Measurements from ENCODE around the gene TRIO. TPM values are rescaled to one million over a fixed set of nuclear protein-coding genes. Genes with fewer than 3 reads are reported as not detected.
A peak's percentile ranks its signal among the peaks of the same experiment; 100 is the strongest.

TRIO gene
- polyA plus RNA-seq, 1 donor (not counting 4 experiments of a cell fraction or from before 2014, with no cell fraction given): 57.2 TPM

DNA sequence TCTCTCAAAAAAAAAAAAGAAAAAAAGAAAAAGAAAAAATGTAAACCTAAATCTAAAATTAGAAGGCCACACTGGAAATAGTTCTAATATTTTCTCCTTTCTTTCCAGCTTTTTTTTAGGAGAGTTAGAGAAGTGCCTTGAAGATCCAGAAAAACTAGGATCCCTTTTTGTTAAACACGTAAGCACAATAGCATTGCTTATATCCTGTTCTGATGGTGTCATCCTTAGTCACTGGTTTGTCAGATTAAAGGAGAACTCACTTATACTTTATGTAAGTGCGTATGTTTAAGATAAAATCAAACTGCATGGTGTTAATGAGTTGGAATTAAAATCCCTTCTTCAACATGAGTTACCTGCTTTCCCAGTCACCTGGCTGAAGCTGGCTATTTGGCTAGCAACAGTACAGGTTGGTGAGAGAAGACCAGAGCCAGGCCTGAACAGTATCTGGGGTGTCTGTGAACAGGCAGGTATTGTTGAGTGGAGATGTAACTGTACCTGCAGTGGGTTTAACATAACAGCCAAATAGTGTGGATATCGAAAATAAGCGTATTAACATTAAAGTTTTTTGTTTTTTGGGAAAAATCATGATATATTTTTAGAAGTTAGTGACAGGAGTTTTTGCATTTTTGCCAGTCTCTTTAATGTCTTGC, 333.8 kb downstream of the TRIO start:
- H3K27ac ChIP-seq (ENCODE audit: control insufficient read depth, insufficient read depth, low read length): peak overlapping the region; percentile 57
- no peaks in the 10 kb centered on the region for H4K20me1 ChIP-seq (ENCODE audit: control insufficient read depth, extremely low read depth, insufficient read depth, low read length)
- FAIRE-seq (peak; percentile 9), DNase-seq (ENCODE audit: low read depth, low spot score) (peak; percentile 42)
- no peaks in the 10 kb centered on the region for H3K79me2 ChIP-seq (ENCODE audit: control insufficient read depth, insufficient read depth, low read length)
- no peaks in the 10 kb centered on the region for H3K9me3 ChIP-seq (ENCODE audit: control insufficient read depth, low read depth, low read length)
- dilution Hi-C loops (cut with MboI; ENCODE audit: extremely low pct_ligation_motif_present, low sequenced_read_pairs): no loop called here
- no peak overlapping the region for H3K4me3 ChIP-seq (ENCODE audit: control insufficient read depth in 2 of 3, extremely low read depth in 1 of 3, insufficient read depth in 2 of 3, low read depth in 1 of 3, low read length in 3 of 3)
- H3K4me1 ChIP-seq (ENCODE audit: control insufficient read depth, extremely low read depth, insufficient read depth, low read length): peaks cover 28% of the 10 kb centered on the region
- peak overlapping the region; percentile 1 for H3K9ac ChIP-seq (ENCODE audit: control insufficient read depth, extremely low read depth, insufficient read depth, low read length)
- H3K4me2 ChIP-seq (ENCODE audit: control insufficient read depth, extremely low read depth, insufficient read depth, low read depth, low read length): peak overlapping the region; percentile 45
- no peaks in the 10 kb centered on the region for H3K27me3 ChIP-seq (ENCODE audit: control insufficient read depth, extremely low read depth, insufficient read depth, low read length)
- TF ChIP-seq EZH2 (IDR thresholded peaks at IDR 0.05; ENCODE audit: low read length): no peak
- TF ChIP-seq, protein P1, sequence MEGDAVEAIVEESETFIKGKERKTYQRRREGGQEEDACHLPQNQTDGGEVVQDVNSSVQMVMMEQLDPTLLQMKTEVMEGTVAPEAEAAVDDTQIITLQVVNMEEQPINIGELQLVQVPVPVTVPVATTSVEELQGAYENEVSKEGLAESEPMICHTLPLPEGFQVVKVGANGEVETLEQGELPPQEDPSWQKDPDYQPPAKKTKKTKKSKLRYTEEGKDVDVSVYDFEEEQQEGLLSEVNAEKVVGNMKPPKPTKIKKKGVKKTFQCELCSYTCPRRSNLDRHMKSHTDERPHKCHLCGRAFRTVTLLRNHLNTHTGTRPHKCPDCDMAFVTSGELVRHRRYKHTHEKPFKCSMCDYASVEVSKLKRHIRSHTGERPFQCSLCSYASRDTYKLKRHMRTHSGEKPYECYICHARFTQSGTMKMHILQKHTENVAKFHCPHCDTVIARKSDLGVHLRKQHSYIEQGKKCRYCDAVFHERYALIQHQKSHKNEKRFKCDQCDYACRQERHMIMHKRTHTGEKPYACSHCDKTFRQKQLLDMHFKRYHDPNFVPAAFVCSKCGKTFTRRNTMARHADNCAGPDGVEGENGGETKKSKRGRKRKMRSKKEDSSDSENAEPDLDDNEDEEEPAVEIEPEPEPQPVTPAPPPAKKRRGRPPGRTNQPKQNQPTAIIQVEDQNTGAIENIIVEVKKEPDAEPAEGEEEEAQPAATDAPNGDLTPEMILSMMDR (optimal IDR thresholded peaks at IDR 0.05 in 1 of 3, IDR thresholded peaks at IDR 0.05 in 1 of 3, conservative IDR thresholded peaks at IDR 0.05 in 1 of 3; ENCODE audit: extremely low read depth in 1 of 3, insufficient read depth in 2 of 3, low read length in 3 of 3): no peak
- H3K36me3 ChIP-seq (ENCODE audit: control insufficient read depth in 2 of 2, extremely low read depth in 1 of 2, insufficient read depth in 2 of 2, low read length in 2 of 2): peaks cover 27 to 47% of the 10 kb centered on the region in 2 experiments
- H3K9me1 ChIP-seq (ENCODE audit: control insufficient read depth, extremely low read depth, insufficient read depth, low read length): no peaks in the 10 kb centered on the region
- H2AFZ ChIP-seq (ENCODE audit: control insufficient read depth, low read length): no peak overlapping the region

DNA sequence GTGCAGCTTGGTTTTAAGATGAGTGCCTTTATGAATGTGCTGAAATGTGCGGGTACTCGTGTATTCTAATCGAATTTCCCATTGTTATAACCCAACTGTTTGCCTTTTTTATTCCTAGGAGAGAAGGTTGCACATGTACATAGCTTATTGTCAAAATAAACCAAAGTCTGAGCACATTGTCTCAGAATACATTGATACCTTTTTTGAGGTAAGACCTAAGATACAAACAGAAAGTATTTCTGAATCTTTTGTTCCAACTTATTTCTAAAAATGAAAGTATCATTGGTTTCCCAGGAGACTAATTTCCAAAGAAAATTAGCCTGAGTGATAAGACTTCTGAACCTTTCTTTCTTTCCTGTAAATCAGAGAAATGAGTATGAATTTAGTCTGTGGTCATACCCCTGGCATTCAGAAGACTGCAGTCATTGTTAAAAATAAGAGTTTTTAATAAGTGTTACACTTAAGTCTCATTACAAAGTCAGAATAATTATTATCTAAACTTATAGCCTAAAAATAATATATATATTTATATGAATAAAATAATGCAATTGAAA, 336.1 kb downstream of the TRIO start:
- DNase-seq (ENCODE audit: low read depth, low spot score): no peak
- Histone ChIP-seq H3K4me3 (ENCODE audit: control insufficient read depth in 2 of 3, extremely low read depth in 1 of 3, insufficient read depth in 2 of 3, low read depth in 1 of 3, low read length in 3 of 3) (no peak overlapping the region), H3K4me2 (ENCODE audit: control insufficient read depth, extremely low read depth, insufficient read depth, low read depth, low read length) (no peak overlapping the region), H3K79me2 (ENCODE audit: control insufficient read depth, insufficient read depth, low read length) (no peaks in the 10 kb centered on the region), H3K9ac (ENCODE audit: control insufficient read depth, extremely low read depth, insufficient read depth, low read length) (no peak overlapping the region), H3K9me3 (ENCODE audit: control insufficient read depth, low read depth, low read length) (no peaks in the 10 kb centered on the region), H3K36me3 (ENCODE audit: control insufficient read depth in 2 of 2, extremely low read depth in 1 of 2, insufficient read depth in 2 of 2, low read length in 2 of 2) (peaks cover 34 to 52% of the 10 kb centered on the region in 2 experiments), H3K4me1 (ENCODE audit: control insufficient read depth, extremely low read depth, insufficient read depth, low read length) (peaks cover 28% of the 10 kb centered on the region), H3K9me1 (ENCODE audit: control insufficient read depth, extremely low read depth, insufficient read depth, low read length) (no peaks in the 10 kb centered on the region), H3K27me3 (ENCODE audit: control insufficient read depth, extremely low read depth, insufficient read depth, low read length) (no peaks in the 10 kb centered on the region), H2AFZ (ENCODE audit: control insufficient read depth, low read length) (no peak overlapping the region), H4K20me1 (ENCODE audit: control insufficient read depth, extremely low read depth, insufficient read depth, low read length) (no peaks in the 10 kb centered on the region), H3K27ac (ENCODE audit: control insufficient read depth, insufficient read depth, low read length) (no peak overlapping the region)
- dilution Hi-C loops (cut with MboI; ENCODE audit: extremely low pct_ligation_motif_present, low sequenced_read_pairs): no loop called here
- FAIRE-seq: no peak
- TF ChIP-seq EZH2 (IDR thresholded peaks at IDR 0.05; ENCODE audit: low read length): no peak
- TF ChIP-seq, protein P1 (optimal IDR thresholded peaks at IDR 0.05 in 1 of 3, IDR thresholded peaks at IDR 0.05 in 1 of 3, conservative IDR thresholded peaks at IDR 0.05 in 1 of 3; ENCODE audit: extremely low read depth in 1 of 3, insufficient read depth in 2 of 3, low read length in 3 of 3): no peak

All from keratinocyte (primary cell).